ENCODE results near the gene ACVR2B.
A peak's percentile ranks its signal among the peaks of the same experiment; 100 is the strongest.
"Not testable (repeated sequence)": the region's sequence is repeated elsewhere in the genome, so short reads cannot be mapped to it uniquely, and the experiment has no call there.

The ACVR2B gene

DNA sequence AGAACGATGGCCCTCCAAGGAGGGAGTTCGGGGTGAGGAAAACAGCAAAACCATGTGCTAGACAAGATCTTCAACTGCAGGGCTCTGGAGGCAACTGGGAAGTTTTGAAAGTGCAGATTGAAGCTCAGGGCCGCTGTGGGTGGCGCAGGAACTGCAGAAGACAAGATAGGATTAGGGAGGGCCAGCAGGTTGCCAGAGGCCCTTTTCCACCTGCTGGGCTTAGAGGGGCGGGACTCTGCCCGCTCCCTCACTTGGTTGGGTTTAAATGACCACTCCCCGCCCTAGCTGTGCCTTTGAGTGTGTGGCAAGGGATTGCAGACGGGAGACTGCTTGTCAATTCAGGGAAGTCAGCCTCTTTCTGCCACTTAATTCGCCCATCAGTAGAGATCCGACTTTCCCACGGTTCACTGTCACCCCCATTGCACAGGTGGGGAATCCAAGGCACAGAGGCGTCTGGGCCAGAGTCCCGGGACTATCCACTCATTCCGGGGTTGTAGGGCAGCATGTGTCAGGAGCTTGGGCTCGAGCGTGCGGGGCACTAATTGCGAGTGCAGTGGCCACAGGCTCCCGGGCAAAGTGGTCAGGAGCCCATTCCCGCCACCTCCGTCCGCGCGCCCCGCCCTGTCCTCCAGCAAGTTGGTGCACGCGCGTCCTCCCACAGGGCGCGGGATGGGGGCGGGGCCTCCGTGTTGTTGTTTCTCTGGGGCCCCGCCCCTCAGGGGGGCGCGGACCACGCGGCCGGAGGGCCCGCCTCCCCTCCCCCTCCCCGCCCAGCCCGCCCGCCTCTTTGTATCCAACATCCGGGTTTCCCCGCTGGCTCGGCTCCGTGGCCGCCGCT lies at the start of gene ACVR2B:
ACVR2B (plus strand) TSS at position 816 of the 838 bp plus-strand sequence. CDS start 433 bp downstream, outside the sequence.
- DNase-seq = peak; percentile 78

- DNase-seq = no peak
These were observed 49.4 kb upstream of the ACVR2B start for GRCh38 chr3:38404286-38404685.

DNA sequence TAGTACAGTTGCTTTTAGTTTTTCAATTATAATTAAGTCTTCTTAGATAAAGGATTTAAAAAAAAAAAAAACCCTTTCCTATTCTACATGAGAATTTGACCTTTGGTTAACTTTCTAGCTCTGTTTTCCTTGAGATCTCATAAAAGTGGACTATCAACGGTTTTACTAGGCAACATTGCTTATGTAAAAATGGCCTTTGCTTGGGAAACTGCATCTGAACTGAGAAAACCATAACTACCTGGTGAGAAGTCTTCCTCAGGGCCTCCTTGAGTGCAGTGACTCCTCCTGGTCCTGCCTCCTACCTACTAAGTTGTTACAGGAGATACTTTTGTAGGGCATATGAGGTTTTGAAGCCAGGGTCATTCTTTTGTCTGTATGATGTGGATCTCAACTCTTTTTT lies 42.1 kb upstream of the ACVR2B start:
- DNase-seq = no peak

- DNase-seq = not testable (repeated sequence)
These were observed 32.9 kb upstream of the ACVR2B start for GRCh38 chr3:38420758-38421157.

DNA sequence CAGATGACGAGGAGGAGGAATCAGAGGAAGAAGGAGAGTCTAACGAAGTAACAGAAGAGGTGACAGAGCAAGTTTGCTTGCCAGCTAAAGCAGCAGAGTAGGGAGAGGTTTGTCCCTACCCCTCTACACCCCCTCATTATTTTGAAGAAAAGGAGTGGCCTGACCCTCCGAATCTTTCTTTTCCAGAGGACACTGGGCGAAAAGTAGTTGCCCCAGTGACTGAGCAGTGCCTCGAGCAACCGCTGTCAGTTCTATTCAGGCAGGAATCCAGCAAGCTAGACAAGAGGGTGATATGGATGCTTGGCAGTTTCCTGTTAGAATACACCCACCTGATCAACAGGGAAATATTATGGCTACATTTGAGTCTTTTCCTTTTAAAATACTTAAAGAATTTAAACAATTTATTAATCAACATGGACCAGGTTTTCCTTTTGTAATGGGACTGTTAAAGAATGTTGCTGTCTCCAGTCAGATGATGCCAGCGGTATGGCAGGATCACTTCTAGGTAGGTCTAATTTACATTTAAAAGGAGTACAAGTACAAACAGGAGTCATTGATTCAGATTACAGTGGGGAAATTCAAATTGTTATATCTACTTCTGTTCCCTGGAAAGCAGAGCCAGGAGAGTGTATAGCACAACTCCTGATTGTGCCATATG lies 31.9 kb upstream of the ACVR2B start:
- no peak for DNase-seq

- DNase-seq = not testable (repeated sequence)
These were observed 26.8 kb upstream of the ACVR2B start for GRCh38 chr3:38426798-38427426.

DNA sequence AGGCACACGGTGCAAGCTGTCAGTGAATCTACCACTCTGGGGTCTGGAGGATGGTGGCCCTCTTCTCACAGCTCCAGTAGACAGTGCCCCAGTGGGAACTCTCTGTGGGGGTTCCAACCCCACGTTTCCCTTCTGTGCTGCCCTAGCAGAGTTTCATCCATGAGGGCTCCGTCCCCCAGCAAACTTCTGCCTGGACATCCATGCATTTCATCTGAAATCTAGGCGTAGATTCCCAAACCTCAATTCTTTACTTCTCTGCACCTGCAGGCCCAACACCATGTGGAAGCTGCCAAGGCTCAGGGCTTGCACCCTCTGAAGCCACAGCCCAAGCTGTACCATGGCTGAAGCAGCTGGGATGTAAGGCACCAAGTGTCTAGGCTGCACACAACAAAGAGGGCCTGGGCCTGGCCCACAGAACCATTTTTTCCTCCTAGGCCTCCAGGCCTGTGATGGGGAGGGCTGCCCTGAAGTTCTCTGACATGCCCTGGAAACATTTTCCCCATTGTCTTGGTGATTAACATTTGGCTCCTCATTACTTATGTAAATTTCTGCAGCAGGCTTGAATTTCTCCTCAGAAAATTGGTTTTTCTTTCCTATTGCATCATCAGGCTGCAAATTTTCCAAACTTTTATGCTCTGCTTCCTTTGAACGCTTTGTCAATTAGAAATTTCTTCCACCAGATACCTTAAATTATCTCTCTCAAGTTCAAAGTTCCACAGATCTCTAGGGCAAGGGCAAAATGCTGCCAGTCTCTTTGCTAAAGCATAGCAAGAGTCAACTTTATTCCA lies 20.6 kb upstream of the ACVR2B start:
- not testable (repeated sequence) for DNase-seq

DNA sequence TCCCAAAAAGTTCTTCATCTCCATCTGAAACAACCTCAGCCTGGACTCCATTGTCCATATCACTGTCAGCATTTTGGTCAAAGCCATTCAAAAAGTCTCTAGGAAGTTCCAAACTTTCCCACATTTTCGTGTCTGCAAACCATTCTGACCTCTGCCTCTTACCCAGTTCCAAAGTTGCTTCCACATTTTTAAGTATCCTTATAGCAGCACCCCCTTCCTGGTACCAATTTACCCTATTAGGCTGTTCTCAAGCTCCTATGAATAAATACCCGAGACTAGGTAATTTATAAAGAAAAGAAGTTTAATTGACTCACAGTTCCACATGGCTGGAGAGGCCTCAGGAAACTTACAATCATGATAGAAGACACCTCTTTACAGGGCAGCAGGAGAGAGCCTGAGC lies 20.0 kb upstream of the ACVR2B start:
- DNase-seq = not testable (repeated sequence)

DNA sequence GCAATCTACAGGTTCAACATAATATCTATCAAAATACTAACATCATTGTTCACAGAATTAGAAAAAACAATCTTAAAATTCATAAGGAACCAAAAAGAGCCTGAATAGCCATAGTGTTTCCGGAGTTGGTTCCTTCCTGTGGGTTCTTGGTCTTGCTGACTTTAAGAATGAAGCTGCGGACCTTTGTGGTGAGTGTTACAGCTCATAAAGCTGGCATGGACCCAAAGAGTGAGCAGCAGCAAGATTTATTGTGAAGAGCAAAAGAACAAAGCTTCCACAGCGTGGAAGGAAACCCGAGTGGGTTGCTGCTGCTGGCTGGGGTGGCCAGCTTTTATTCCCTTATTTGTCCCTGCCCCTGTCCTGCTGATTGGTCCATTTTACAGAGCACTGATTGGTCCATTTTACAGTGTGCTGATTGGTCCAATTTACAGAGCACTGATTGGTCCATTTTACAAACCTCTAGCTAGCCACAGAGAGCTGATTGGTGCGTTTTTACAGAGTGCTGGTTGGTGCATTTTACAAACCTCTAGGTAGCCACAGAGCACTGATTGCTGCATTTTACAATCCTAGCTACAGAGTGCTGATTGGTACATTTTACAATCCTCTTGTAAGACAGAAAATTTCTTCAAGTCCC lies 15.1 kb upstream of the ACVR2B start:
- DNase-seq = not testable (repeated sequence)

DNA sequence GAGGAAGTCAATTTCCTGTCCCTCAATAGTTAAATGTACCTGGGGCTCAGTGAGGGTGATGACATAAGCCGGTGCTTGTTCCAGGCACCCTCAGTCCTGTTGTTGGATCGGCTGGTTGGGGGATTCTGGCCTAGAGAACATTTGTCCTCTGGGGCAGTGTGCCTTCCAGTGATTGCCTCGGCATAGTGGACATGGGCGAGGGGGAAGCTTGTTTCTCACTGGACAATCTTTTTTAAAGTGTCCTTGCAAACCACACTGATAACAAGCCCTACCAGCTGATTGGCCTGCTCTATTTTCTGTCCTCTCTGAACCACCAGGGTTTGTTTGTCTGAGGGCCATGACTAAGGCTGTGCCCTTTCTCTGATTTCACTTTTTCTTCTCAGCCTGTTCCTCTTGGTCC lies 10.5 kb upstream of the ACVR2B start:
- not testable (repeated sequence) for DNase-seq

DNA sequence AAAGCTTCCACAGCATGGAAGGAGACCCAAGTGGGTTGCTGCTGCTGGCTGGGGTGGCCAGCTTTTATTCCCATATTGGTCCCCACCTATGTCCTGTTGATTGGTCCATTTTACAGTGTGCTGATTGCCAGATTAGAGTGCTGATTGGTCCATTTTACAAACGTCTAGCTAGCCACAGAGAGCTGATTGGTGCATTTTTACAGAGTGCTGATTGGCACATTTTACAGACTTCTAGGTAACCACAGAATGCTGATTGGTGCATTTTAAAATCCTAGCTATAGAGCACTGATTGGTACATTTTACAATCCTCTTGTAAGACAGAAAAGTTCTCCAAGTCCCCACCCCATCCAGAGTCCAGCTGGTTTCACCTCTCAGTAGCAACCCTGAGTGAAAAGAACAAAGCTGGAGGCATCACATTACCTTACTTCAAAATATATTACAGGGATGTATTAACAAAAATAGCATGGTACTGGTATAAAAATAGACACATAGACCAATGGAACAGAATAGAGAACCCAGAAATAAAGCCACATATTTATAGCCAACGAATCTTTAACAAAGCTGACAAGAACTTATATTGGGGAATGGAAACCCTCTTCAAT lies 7.5 kb upstream of the ACVR2B start:
- DNase-seq = no peak

- DNase-seq = no peak
These were observed 6.9 kb upstream of the ACVR2B start for GRCh38 chr3:38446812-38447211.

- DNase-seq = no peak
These were observed 2.8 kb upstream of the ACVR2B start for GRCh38 chr3:38450853-38451252.

- no peak for DNase-seq
These were observed 155 bp downstream of the ACVR2B start for GRCh38 chr3:38453913-38454177.

- DNase-seq = peak; percentile 17
These were observed 641 bp downstream of the ACVR2B start for GRCh38 chr3:38454178-38454883.

DNA sequence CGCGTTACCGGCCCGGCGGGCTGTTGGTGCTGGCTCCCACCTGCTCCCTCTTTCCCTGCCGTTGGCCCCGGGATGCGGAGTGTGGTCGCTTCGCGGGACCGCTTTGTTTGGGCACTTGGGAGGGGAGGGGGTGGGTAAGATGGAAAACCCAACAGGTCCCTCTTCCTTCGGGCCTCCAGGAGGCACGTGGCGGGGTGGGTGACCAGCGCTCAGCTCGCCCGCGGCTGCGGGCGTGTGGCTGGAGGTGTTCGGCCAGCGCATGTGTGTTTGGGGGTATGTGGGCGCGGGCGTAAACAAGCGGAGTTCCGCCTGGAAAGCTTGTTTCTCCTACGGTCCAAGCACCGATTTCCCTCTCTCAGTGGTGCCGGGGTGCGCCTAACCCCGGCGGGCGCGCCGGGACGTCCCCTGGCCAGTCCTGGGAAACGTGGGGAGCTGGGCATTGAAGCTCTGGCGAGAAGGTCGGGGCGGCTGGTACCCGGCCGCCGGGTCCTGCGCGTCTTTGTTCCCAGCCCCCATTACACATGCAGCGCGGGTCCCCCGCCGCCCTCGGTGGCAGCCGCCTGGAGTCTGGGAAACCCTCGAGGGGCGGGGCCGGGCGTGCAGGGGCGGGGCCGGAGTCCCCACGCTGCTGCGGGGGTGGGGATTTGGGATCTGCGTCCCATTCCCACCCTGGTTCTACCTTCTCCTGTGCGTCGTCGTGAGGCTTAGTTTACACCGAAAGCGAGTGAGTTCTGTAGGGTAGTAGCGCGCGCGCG lies 1.4 kb downstream of the ACVR2B start:
- peak; percentile 67 for DNase-seq

DNA sequence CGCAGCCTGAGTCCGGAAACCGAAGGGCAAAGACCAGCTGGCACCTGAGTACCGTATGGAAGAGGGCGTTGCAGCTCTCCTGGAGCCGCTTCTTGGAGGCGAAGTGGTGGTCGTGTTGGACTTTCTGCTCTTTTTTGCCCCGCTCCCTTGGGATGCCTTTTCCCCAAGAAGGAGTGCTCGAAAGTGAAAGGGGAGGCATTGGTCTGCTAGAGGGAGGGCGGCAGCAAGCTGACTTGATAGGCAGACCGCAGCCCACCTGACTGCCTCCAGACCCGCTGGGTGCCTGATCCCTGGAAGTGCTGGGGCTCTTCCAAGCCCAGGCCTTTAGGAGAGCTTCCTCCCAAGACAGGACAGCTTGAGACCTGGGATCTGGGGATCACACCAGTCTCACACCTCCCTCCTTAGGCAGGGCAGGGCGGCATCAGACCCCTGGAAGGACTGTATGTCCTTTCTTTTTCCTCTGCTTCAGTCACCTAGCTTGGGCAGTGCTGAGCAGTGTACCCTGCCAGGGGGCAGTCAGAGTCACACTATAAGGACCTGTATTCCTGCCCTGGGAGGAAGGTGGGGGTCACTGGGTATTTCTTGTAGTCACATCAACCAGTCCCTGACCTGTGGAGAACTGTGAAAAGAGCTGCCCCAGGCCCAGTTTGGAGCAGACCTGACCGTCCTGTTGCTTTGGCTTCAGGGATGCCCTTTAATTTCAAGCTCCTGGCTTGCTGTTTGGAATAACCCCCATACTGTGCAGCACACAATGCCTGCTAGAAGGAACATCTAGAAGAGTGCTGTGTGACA lies 2.1 kb downstream of the ACVR2B start:
- DNase-seq = no peak

DNA sequence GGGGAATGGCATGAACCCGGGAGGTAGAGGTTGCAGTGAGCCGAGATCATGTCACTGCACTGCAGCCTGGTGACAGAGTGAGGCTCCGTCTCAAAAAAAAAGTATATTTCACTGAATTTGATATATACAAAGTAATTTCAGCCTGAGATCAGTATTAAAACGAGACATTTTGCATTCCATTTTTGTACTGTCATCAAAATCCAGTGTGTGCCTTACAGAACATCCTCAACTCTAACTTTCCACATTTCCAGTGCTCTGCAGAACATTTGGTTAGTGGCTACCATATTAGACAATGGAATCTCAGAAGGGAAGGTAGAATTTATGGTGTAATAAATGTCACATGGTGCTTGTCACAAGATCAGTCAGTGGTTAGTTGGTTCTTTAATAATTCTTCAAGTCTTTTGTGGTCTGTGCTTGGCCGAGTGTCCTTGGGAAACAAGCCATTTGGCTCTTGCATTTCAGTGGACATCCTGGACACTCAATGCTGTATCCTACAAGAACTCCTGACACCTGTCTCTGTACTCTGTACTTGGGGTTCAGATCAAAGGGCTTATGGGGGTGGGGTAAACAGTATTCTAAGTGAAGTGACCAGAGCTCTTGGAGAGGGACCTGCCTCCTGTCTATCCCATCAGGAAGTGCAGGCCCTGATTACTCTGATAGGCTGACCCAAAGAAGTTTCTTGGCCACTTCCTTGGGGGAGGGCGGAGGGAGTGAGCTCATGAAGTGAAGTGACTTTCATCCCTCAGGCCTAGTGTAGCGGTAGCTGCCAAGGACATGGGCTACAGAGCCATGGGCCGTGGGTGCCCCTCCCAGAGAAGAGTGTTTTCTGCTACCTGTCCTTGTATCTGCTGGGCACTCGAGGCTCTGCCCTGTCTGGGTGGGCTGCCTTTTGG lies 3.7 kb downstream of the ACVR2B start:
- no peak for DNase-seq
